SK-N-MC (cell line): Measurements from ENCODE around the gene ZBTB39.

ENCODE experiments used
- EZH2 ChIP-seq: fragments of 200-600 bp; sonication (generic); IDR thresholded peaks from one replicate; pipeline ENCODE4 v1.6.1; 2017; ENCODE audit warnings: antibody characterized with exemption
- FOXP2 ChIP-seq: optimal IDR thresholded peaks from 2 replicates; pipeline ENCODE3; 2011; ENCODE audit warnings: mild to moderate bottlenecking, moderate library complexity; ENCODE audit not compliant: insufficient read depth; ENCODE audit errors: extremely low read length, control extremely low read depth
- POLR2AphosphoS5 ChIP-seq: IDR thresholded peaks from 2 replicates; pipeline ENCODE4 v1.6.1; 2012; ENCODE audit warnings: mild to moderate bottlenecking, low read depth, low read length, borderline replicate concordance

DNA sequence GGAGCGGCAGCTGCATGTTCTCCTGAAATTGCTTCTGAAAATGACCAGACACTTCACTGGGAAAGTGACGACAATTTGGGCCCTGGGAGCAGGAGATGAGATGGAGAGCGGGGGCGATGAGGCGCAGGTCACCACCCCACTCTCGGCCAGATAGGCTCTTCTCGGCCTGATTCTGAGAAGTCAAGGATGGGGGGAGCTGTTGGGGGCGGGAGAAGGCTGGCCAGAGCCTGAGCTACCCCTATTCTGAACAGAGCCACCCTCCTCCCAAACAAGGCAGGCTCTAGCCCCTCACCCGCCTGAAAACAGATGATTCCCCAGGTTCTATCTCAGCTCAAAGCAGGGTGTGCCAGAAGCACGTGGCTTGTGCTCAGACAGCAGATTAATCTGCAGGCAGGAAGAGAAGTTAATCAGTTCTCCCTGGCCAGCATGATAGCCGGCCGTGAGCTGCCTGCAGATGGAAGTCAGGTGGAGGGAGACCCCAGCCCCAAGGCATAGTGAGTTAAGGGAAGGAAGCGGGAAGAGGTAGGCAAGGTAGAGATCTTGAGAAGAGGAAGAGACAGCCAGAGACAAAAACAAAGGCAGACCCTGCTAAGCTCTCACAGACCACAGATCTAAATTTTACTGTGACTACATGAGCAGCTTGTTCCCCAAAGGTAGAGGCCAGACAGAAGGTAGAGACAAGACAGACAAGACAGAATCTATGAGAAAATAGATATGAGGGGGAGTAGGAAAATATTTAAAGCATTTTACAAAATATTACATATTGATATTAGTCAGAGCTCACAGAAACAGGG, 20.9 kb upstream of the ZBTB39 start:
- TF ChIP-seq EZH2 (no peak), POLR2AphosphoS5 (no peak), FOXP2 (no peak)
